ENCODE measurements around the gene PEA15.

Gene PEA15

GRCh38 chr1:160239582-160240299, 34.6 kb downstream of the PEA15 start:
- no peak for DNase-seq (ENCODE audit: low read depth)

GRCh38 chr1:160243767-160244166, 38.6 kb downstream of the PEA15 start:
- no peak for DNase-seq (ENCODE audit: low read depth)

GRCh38 chr1:160244209-160244608, 39.0 kb downstream of the PEA15 start:
- no peak for DNase-seq (ENCODE audit: low read depth)

- no peak for DNase-seq (ENCODE audit: low read depth)
These were observed 40.2 kb downstream of the PEA15 start for GRCh38 chr1:160245434-160245833.

- no peak for DNase-seq (ENCODE audit: low read depth)
These were observed 41.9 kb downstream of the PEA15 start for GRCh38 chr1:160247053-160247452.

- DNase-seq (ENCODE audit: low read depth): no peak
These were observed 45.8 kb downstream of the PEA15 start for GRCh38 chr1:160251011-160251410.

- peak; percentile 21 for DNase-seq (ENCODE audit: low read depth)
These were observed 46.7 kb downstream of the PEA15 start for GRCh38 chr1:160251687-160252526.

- DNase-seq (ENCODE audit: low read depth): no peak
These were observed 50.7 kb downstream of the PEA15 start for GRCh38 chr1:160255781-160256300.

GRCh38 chr1:160256396-160257046, 51.3 kb downstream of the PEA15 start:
- DNase-seq (ENCODE audit: low read depth): no peak

- no peak for DNase-seq (ENCODE audit: low read depth)
These were observed 52.3 kb downstream of the PEA15 start for GRCh38 chr1:160257411-160258015.

GRCh38 chr1:160258177-160258798, 53.1 kb downstream of the PEA15 start:
- DNase-seq (ENCODE audit: low read depth): no peak

- DNase-seq (ENCODE audit: low read depth): no peak
These were observed 55.5 kb downstream of the PEA15 start for GRCh38 chr1:160260406-160261382.

- DNase-seq (ENCODE audit: low read depth): peak; percentile 71
These were observed 56.3 kb downstream of the PEA15 start for GRCh38 chr1:160261556-160261892.

- peak; percentile 95 for DNase-seq (ENCODE audit: low read depth)
These were observed 57.0 kb downstream of the PEA15 start, which contains the start of gene DCAF8 for GRCh38 chr1:160261893-160262794. TSS of gene DCAF8 (minus strand) at chr1:160262549. CDS start at chr1:160244008, 18,541 bp downstream.

GRCh38 chr1:160264795-160265307, 59.7 kb downstream of the PEA15 start:
- DNase-seq (ENCODE audit: low read depth): no peak

Data from T-helper 22 cell (primary cell).